EL (cell line): ENCODE results near the gene NEK1.
"Not testable (repeated sequence)": the region's sequence is repeated elsewhere in the genome, so short reads cannot be mapped to it uniquely, and the experiment has no call there.

Experiments
- DNase-seq: peaks from one replicate; pipeline ENCODE4 v3.0.0-alpha.2; 2016

Gene NEK1

DNA sequence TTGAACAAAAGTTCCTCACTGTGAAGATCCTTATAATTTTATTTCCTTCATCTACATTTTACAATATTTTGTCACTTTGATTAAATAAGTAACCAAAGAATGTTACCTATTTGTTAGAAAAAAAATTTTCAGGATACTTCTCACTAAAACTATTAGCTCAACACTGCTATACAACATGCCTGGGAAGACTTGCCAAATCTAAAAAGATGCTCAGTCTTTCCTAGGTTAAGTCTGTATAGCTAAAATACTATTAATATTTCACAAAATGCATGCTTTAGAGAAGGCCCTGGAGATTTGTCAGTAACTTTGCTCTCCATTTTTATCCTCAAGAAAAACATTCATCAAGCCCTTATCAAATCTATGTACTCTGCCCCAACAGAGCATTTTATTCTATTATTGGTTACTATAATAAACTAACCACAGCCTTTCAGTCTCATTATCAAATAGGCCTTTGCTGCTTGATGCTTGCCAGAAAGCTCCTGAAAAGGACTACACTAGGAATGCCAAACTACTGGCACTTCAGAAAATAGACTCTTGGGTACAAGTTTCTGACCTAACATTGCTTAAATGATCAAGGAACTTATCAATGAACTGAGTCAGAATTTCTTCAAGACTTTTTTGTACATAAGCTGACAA lies 17.7 kb downstream of the NEK1 start:
- no peak for DNase-seq

DNA sequence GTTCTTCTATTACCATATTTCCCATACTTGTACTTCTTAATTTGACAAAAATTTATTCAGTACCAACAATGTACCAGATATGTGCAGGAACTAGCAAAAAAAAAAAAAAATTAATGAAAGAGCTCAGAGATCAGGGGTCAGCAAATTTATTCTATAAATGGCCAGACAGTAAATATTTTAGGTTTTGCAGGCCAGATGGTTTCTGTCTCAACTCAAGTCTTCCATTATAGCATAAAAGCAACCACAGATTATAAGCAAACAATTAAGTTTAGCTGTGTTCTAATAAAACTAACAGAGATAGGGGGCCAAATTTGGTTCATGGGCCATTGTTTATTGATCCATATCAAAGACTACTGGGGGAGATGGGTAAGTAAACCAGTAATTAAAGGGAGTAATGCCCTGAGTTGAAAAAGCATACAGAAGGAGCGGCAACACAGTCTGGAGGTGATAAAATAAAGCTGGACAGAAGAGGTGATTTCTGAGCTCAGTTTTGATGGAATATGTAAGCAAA lies 19.3 kb downstream of the NEK1 start:
- DNase-seq = no peak

DNA sequence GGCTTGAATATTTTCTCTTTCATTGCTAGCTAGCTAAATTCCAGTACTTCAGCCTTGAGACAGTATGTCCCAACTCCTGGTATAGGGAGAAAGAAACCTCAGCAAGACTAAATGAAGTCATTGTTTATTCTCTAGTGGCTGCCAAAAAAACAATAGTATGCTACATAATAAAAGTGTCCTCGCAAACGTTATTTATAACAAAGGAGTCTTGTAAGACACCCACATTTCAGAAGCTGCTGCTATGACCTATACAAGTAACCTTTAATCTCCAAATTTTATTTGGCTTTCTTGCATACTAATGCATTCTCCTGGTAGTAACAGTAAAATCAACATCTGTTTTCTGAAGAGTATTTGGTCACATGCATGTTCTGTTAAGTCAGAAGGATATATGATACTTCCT lies 28.8 kb downstream of the NEK1 start:
- DNase-seq = peak; percentile 5

- peak; percentile 41 for DNase-seq
Measured at GRCh38 chr4:169582706-169583105, 29.7 kb downstream of the NEK1 start.

DNA sequence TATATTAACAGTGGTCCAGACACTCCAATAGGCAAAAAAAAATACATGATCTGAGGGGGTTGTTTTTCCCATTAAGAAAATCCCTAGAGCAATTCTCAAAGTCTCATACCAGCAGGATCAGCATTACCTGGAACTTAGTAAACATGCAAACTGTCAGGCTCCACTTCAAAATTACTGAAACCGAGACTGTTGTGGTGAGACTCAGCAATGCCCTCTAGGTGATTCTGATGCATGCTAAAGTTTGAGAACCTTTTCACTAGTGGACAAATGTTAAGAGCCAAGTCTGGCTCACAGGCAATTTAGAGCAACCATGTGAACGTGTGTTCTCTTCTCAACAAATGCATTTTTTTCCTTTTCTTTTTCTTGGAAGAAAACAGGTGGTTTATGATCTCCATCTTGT lies 30.2 kb downstream of the NEK1 start:
- DNase-seq = no peak

- no peak for DNase-seq
Measured at GRCh38 chr4:169573889-169574288, 38.5 kb downstream of the NEK1 start.

DNA sequence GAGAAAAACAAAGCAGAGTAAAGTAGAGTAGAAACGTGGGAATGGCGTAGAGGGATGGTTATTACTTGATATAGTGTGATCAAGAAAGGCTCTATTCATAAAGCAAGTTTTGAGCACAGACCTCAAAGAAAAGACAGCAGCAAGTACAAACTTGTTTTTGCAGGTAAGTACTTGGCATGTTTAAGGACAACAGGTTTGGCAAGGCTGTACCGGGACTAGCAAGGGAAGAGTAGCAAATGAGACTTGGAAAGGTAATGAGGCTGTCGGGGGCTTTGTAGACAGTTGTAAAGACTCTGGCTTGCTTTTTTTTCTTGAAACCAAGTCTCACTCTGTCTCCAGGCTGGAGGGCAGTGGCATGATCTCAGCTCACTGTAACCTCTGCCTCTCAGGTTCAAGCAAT lies 40.9 kb downstream of the NEK1 start:
- DNase-seq = no peak

DNA sequence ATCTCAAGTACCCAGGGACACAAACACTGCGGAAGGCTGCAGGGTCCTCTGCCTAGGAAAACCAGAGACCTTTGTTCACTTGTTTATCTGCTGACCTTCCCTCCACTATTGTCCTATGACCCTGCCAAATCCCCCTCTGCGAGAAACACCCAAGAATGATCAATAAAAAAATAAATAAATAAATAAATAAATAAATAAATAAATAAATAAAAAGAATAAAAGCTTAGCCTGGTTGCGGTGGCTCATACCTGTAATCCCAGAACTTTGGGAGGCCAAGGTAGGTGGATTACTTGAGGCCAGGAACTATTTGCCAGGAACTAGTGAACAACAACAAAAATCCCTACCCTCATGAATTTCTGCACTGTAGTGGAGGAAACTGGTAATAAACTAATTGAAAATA lies 41.4 kb downstream of the NEK1 start:
- not testable (repeated sequence) for DNase-seq

GRCh38 chr4:169570266-169570665 lies 42.1 kb downstream of the NEK1 start:
- DNase-seq = not testable (repeated sequence)

DNA sequence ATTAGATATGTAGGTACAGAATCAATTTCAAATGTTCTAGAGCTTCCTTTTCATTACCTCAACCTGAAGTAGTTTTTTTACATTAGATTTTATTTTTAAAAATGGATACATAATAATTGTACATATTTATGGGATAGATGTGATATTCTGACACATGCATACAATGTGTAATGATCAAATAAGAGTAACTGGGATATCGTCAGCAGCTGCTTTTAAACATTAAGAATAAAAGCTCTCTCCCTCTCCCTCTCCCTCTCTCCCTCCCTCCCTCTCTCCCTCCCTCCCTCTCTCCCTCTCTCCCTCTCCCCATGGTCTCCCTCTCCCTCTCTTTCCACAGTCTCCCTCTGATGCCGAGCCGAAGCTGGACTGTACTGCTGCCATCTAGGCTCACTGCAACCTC lies 43.2 kb downstream of the NEK1 start:
- DNase-seq = not testable (repeated sequence)

DNA sequence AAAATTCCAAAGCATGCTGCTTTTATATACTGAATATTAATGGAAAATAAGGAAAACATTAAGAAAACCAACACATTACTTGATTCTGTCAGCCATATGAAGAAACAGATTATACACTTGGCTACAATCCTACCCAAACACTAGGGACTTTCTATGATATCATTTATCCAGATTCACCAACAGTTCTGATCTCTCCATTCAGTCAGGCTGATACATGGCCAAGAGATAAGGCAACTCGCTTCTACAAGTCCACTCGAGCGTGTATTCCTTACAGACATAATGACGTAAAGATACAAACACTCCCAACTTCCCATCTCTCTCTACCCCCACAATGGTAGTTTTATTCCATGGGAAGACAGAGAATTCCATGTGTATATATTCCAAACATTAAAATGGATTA lies 44.5 kb downstream of the NEK1 start:
- DNase-seq = no peak

DNA sequence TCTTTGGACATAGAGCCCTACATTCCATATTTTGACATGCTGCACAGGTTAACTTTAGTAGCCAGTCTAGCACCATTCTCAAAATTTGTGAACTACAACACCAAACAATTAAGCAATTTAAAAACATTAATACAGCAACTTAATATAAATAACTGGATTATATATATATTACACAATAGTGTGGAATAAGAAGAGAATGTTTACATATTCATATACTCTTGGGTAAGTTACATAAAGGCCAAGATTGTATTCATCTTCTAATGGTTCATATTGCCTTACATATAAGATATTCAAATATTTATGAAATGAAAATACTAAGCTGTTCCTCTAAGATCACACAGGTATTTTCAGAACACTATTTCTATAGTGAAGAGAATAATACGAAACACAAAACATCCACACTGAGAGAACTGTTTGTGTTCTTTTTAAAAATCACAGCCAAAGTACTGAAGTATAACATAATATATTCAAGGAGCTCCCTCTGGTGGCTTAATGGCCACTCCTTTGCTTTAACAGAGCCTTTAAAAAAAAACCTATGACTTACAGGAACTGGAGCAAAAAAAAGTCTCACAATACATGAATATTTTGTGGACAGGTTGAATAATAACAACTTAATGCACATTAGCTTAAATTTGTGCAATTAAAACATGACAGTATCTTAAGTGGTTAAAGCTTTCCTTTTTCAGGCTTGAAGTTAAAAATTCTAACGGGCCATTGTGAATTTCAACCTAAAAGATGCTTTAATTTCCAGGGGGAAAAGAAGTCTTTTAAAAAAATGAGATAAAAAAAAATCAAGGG lies 46.2 kb downstream of the NEK1 start:
- DNase-seq = peak; percentile 50

DNA sequence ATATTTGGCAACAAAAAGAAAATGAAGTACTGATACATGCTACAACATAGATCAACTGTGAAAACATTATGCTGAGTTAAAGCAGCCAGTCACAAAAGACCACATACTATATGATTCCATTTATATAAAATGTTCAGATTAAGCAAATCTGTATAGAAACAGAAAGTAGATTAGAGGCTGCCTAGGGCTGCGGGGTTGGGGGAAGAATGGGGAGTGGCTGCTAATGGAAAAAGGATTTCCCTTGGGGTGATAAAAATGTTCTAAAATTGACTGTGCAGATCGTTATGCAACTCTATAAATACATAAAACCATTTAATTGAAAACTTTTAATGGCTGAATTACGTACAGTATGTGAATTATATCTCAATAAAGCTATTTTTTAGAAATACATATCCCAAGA lies 46.8 kb downstream of the NEK1 start:
- DNase-seq = no peak

GRCh38 chr4:169557061-169557636 lies 55.2 kb downstream of the NEK1 start:
- peak; percentile 37 for DNase-seq

GRCh38 chr4:169546548-169546947 lies 65.8 kb downstream of the NEK1 start:
- DNase-seq = not testable (repeated sequence)

- DNase-seq = no peak
Measured at GRCh38 chr4:169540774-169541173, 71.6 kb downstream of the NEK1 start.

DNA sequence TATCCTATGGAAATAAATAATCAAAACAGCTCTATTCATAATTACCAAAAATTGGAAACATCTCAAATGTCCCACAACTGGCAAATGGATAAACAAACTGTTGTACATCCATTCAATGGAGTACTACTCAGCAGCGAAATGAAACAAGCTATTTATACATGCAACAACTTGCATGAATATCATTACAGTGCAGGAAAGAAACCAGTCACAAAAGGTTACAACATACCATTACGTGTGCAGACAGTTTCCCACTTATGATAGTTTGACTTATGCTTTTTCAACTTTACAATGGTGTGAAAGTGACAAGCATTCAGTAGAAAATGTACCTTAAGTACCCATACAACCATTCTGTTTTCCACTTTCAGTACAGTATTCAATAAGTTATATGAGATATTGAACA lies 82.3 kb downstream of the NEK1 start:
- no peak for DNase-seq

DNA sequence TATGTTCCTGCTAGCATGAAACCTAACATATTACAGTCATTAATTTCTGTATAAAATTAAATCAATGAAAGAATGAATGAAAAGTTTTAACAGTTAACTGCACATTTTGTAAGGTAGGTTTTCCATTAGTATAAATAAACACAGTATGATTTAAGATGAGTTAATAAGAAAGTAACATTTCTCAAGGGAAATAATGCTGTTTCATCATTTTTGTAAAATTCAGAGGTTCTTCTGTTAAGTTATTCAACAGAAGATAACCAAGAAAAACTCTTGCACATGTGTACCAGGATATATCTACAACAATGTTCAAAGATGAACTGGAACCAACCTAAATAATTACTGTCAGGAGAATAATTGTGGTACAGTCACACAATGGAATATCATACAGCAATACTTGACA lies 88.6 kb downstream of the NEK1 start:
- no peak for DNase-seq

DNA sequence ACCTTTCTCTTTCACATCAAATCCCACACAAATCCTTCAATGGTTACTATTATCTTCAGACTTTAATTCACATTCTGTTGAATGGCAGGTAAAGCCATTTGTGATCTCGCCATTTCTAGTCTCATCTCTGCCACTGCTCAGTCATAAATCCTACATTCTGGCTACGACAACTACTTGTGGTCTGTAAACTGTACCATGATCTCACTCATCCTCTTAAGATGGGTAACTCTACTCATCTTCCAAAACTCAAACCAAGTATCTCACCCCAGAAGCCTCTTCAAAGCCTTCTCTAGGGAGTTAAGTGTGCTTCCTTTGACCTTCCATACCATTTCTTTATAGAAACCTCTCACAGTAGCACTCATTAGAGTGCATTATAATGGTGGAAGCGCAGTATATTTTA lies 101.8 kb downstream of the NEK1 start:
- DNase-seq = no peak

DNA sequence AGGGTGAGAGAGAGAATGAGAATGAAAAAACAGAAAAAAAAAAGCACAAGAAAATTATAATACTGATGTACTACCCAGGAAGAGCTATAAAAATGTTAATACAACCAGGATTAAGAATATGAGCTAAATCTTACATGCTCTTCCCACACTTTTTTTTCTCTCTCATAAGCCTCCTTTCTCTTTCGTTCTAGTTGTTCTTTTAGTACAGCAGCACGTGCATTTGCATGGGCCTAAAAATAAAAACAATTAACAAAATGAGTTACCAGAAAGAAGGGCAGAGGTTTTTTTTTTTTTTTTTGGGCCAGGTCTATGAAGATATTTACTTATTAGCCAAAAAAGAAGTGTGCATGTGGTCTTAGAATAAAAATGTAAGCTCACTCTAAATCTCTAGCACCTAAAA lies 105.5 kb downstream of the NEK1 start:
- DNase-seq = no peak

DNA sequence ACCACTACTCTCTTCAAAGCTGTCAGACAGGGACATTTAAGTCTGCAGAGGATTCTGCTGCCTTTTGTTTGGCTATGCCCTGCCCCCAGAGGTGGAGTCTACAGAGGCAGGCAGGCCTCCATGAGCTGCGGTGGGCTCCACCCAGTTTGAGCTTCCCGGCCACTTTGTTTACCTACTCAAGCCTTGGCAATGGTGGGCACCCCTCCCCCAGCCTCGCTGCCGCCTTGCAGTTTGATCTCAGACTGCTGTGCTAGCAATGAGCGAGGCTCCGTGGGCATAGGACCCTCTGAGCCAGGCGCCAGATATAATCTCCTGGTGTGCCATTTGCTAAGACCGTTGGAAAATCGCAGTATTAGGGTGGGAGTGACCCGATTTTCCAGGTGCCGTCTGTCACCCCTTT lies 112.5 kb downstream of the NEK1 start:
- not testable (repeated sequence) for DNase-seq

DNA sequence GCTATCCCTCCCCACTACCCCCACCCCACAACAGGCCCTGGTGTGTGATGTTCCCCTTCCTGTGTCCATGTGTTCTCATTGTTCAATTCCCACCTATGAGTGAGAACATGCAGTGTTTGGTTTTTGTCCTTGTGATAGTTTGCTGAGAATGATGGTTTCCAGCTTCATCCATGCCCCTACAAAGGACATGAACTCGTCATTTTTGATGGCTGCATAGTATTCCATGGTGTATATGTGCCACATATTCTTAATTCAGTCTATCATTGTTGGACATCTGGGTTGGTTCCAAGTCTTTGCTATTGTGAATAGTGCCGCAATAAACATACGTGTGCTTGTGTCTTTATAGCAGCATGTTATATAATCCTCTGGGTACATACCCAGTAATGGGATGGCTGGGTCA lies 118.1 kb downstream of the NEK1 start:
- not testable (repeated sequence) for DNase-seq

- no peak for DNase-seq
Measured at GRCh38 chr4:169493164-169493524, 119.2 kb downstream of the NEK1 start.
